K562 (cell line): ENCODE measurements around the gene CARMIL3. TPM values are rescaled to one million over a fixed set of nuclear protein-coding genes. Genes with fewer than 3 reads are reported as not detected.

ENCODE experiments used
- ATAC-seq: fragments of 200-7000 bp; cut with Tn5 transposase; 3 replicates; pipeline ENCODE4 v1.9.1; 2020; ENCODE audit warnings: moderate library complexity
- BruUV-seq: library from RNA; stranded (reverse); fragments of 400-500 nt; replicated peaks from 2 replicates; lab custom pipeline; 2021; lab: Mats Ljungman, UMichigan
- CTCF ChIA-PET: fragments of 300-600 bp; formaldehyde crosslinking; extraction: SDS; loops from one replicate; lab custom pipeline; 2021; ENCODE audit warnings: low intra/inter-chr PET ratio; lab: Yijun Ruan, JAX
- POLR2A ChIA-PET: fragments of 300-600, 350-650 bp; sonication (Branson Sonifier 250); formaldehyde crosslinking; extraction: SDS; loops from one replicate; lab custom pipeline; 2021; ENCODE audit warnings: antibody characterized with exemption, inconsistent platforms; lab: Yijun Ruan, JAX
- DNase-seq, 4 experiments: peaks; one replicate each; pipeline versions ENCODE4 v3.0.0 to v3.0.0-alpha.2; 2011 to 2018; ENCODE audit warnings: low spot score in 3 of 4, mixed read lengths in 3 of 4; ENCODE audit errors: extremely low read depth in 1 of 4
- FAIRE-seq: peaks from 2 replicates; lab custom pipeline; 2011; peaks lifted over from hg19 to GRCh38; lab: Jason Lieb, UNC
- H2AFZ ChIP-seq: 2 replicates; pipeline ENCODE4 v1.6.0; 2011; ENCODE audit warnings: low read depth, low read length, control low read depth, inconsistent platforms
- H3K27ac ChIP-seq: fragments of 200-600 bp; 3 replicates; pipeline ENCODE4 v1.8.0; 2011; ENCODE audit warnings: low read depth, mild to moderate bottlenecking, control low read depth, inconsistent platforms, low read length, moderate library complexity, mixed read lengths; ENCODE audit errors: extremely low read depth
- H3K27me3 ChIP-seq, 2 experiments: fragments of 300-600 bp in 1 of 2; 2 replicates in 1 of 2; 3 replicates in 1 of 2; pipeline versions ENCODE4 v1.6.0 to v1.8.0; 2011; ENCODE audit warnings: inconsistent platforms in 2 of 2, low read length in 2 of 2, mild to moderate bottlenecking in 1 of 2, mixed read lengths in 1 of 2, moderate library complexity in 1 of 2; ENCODE audit not compliant: control insufficient read depth in 2 of 2, insufficient read depth in 2 of 2
- H3K36me3 ChIP-seq: fragments of 300-600 bp; 3 replicates; pipeline ENCODE4 v1.8.0; 2011; ENCODE audit warnings: mild to moderate bottlenecking, low read length, inconsistent platforms; ENCODE audit not compliant: control insufficient read depth, insufficient read depth
- H3K4me1 ChIP-seq, 2 experiments: fragments of 200-600 bp in 1 of 2; replicated peaks in 1 of 2; 2 replicates in 1 of 2; 3 replicates in 1 of 2; pipeline versions ENCODE4 v1.5.1 to v1.8.0; 2011; ENCODE audit warnings: inconsistent platforms in 2 of 2, low read length in 2 of 2, mild to moderate bottlenecking in 1 of 2, mixed read lengths in 1 of 2, moderate library complexity in 1 of 2; ENCODE audit not compliant: control insufficient read depth in 2 of 2, insufficient read depth in 2 of 2
- H3K4me2 ChIP-seq: 2 replicates; pipeline ENCODE4 v1.6.1; 2011; ENCODE audit warnings: low read length, control low read depth, inconsistent platforms, mixed read lengths; ENCODE audit not compliant: insufficient read depth
- H3K4me3 ChIP-seq: fragments of 200-600 bp; sonication (generic), shearing (Covaris generic); 2 replicates; pipeline ENCODE4 v1.5.1; 2016; ENCODE audit warnings: control low read depth, inconsistent platforms
- H3K79me2 ChIP-seq: fragments of 200-600 bp; 3 replicates; pipeline ENCODE4 v1.8.0; 2011; ENCODE audit warnings: low read length, inconsistent platforms; ENCODE audit not compliant: control insufficient read depth, insufficient read depth
- H3K9ac ChIP-seq, 2 experiments: 2 replicates each; pipeline versions ENCODE4 v1.6.0 to v1.6.1; 2011; ENCODE audit warnings: low read depth in 2 of 2, low read length in 2 of 2, control low read depth in 1 of 2, inconsistent platforms in 1 of 2, mild to moderate bottlenecking in 1 of 2, mixed read lengths in 1 of 2; ENCODE audit not compliant: insufficient read depth in 1 of 2
- H3K9me1 ChIP-seq: one replicate; pipeline ENCODE4 v1.6.0; 2011; ENCODE audit warnings: inconsistent platforms, mild to moderate bottlenecking, low read length, moderate library complexity; ENCODE audit not compliant: control insufficient read depth, insufficient read depth
- H3K9me3 ChIP-seq: replicated peaks from 2 replicates; pipeline ENCODE4 v1.5.1; 2011; ENCODE audit warnings: low read depth, low read length, inconsistent platforms; ENCODE audit not compliant: control insufficient read depth, insufficient read depth
- H4K20me1 ChIP-seq: replicated peaks from 2 replicates; pipeline ENCODE4 v1.6.1; 2011; ENCODE audit warnings: low read length, inconsistent platforms, mixed read lengths; ENCODE audit not compliant: control insufficient read depth, insufficient read depth
- ATF1 ChIP-seq, 2 experiments: fragments of 450-650 bp in 1 of 2; IDR thresholded peaks; 2 replicates each; pipeline ENCODE4 v1.6.1; 2016; ENCODE audit warnings: missing compliant biosample characterization in 1 of 2, missing genetic modification characterization in 1 of 2
- FOXM1 ChIP-seq, 2 experiments: fragments of 450-650 bp in 1 of 2; sonication (generic) in 1 of 2; formaldehyde crosslinking in 1 of 2; IDR thresholded peaks; 2 replicates each; pipeline versions ENCODE4 v1.6.1 to v1.9.0; 2017 to 2022; ENCODE audit warnings: low read depth in 2 of 2, mild to moderate bottlenecking in 2 of 2, missing genetic modification reagents in 1 of 2, moderate library complexity in 1 of 2
- HDAC2 ChIP-seq: fragments of 450-650 bp; IDR thresholded peaks from 2 replicates; pipeline ENCODE4 v1.6.1; 2016; ENCODE audit warnings: mild to moderate bottlenecking
- MCM5 ChIP-seq: fragments of 450-650 bp; IDR thresholded peaks from 2 replicates; pipeline ENCODE4 v1.6.1; 2016; ENCODE audit warnings: low read depth
- RNF2 ChIP-seq: sonication (generic); IDR thresholded peaks from 2 replicates; pipeline ENCODE4 v1.6.1; 2016
- SIN3A ChIP-seq, 2 experiments: fragments of 150-350 bp in 1 of 2; IDR thresholded peaks; 2 replicates each; pipeline ENCODE4 v1.6.1; 2011 to 2016; ENCODE audit warnings: borderline replicate concordance in 2 of 2, low read depth in 2 of 2, low read length in 2 of 2, mild to moderate bottlenecking in 2 of 2, moderate library complexity in 2 of 2; ENCODE audit not compliant: control insufficient read depth in 1 of 2
- SMAD2 ChIP-seq: fragments of 150-350 bp; IDR thresholded peaks from 2 replicates; pipeline ENCODE4 v1.6.1; 2014; ENCODE audit warnings: low read depth, mild to moderate bottlenecking, low read length
- SNRNP70 ChIP-seq: fragments of 200-400 bp; formaldehyde crosslinking; optimal IDR thresholded peaks from 2 replicates; pipeline ENCODE3; 2017; ENCODE audit warnings: low read depth, low read length
- TAF15 ChIP-seq: fragments of 200-400 bp; formaldehyde crosslinking; IDR thresholded peaks from 2 replicates; pipeline ENCODE4 v1.6.1; 2017; ENCODE audit warnings: mild to moderate bottlenecking, low read depth, low read length, moderate library complexity
- TEAD1 ChIP-seq, 2 experiments: fragments of 450-650 bp in 1 of 2; sonication (generic) in 1 of 2; formaldehyde crosslinking; IDR thresholded peaks; 2 replicates each; pipeline versions ENCODE4 v1.4.0 to v1.8.0; 2020 to 2022; ENCODE audit warnings: mild to moderate bottlenecking in 2 of 2, missing genetic modification reagents in 1 of 2
- ZNF444 ChIP-seq: fragments of 250-450 bp; sonication (Bioruptor Pico); IDR thresholded peaks from 2 replicates; pipeline ENCODE4 v1.4.0; 2020; ENCODE audit warnings: mild to moderate bottlenecking, moderate library complexity
- WGBS: fragments of 100-300 bp; shearing (Covaris generic); methylation state at CpG from one replicate; pipeline ENCODE4 v1.1.6; 2016; ENCODE audit warnings: low coverage, mixed read lengths; ENCODE audit not compliant: insufficient coverage; ENCODE audit errors: missing lambda C conversion rate; 5-methylcytosine and 5-hydroxymethylcytosine counted together
- in situ Hi-C: fragments of 300-500 bp; cut with MboI; formaldehyde crosslinking; loops from 4 replicates; pipeline ENCODE4 v1.15.0; 2018; ENCODE audit warnings: inconsistent platforms, mixed read lengths
- intact Hi-C: fragments of 100-400 bp; cut with micrococcal nuclease; formaldehyde crosslinking; loops from 2 replicates; pipeline ENCODE4 v1.14.2; 2022
- polyA plus RNA-seq, 8 experiments: library from polyadenylated mRNA; depleted of rRNA in 4 of 8; stranded (reverse) in 5 of 8; unstranded in 3 of 8; fragments of >200 nt; fragmentation: Nextera tagmentation in 2 of 8; fragmentation: Illumina TruSeq in 1 of 8; extraction: Ambion mirVana in 2 of 8; extraction: Trizol in 1 of 8; gene quantifications; 2 replicates each; pipeline versions ENCODE4 v1.2.1 to v1.2.3, GENCODE V29; 2011 to 2014; ENCODE audit warnings: inconsistent platforms in 1 of 8, missing spikeins in 1 of 8
- total RNA-seq, 7 experiments: library from RNA; depleted of rRNA in 6 of 7; stranded (reverse); fragments of >200 nt in 6 of 7; fragmentation: Illumina TruSeq in 2 of 7; extraction: Trizol in 2 of 7; gene quantifications; 2 replicates each; pipeline versions ENCODE4 v1.2.1 to v1.2.3, GENCODE V29; 2011 to 2021; ENCODE audit warnings: low replicate concordance in 1 of 7
- TF ChIP-seq, protein P1 (sequence below): fragments of 450-650 bp; IDR thresholded peaks from 2 replicates; pipeline ENCODE4 v1.6.1; 2014; ENCODE audit warnings: low read depth, mild to moderate bottlenecking, moderate library complexity, borderline replicate concordance
- TF ChIP-seq, protein P2 (sequence below): fragments of 450-650 bp; IDR thresholded peaks from 2 replicates; pipeline ENCODE4 v1.6.1; 2016; ENCODE audit warnings: borderline replicate concordance

Gene CARMIL3
- total and polyA plus RNA-seq, 9 of the 15 experiments (the other 6 are each of a cell fraction or from before 2014, with no cell fraction given): 0.01 to 0.11 (median 0.05) TPM; not detected in 5

DNA sequence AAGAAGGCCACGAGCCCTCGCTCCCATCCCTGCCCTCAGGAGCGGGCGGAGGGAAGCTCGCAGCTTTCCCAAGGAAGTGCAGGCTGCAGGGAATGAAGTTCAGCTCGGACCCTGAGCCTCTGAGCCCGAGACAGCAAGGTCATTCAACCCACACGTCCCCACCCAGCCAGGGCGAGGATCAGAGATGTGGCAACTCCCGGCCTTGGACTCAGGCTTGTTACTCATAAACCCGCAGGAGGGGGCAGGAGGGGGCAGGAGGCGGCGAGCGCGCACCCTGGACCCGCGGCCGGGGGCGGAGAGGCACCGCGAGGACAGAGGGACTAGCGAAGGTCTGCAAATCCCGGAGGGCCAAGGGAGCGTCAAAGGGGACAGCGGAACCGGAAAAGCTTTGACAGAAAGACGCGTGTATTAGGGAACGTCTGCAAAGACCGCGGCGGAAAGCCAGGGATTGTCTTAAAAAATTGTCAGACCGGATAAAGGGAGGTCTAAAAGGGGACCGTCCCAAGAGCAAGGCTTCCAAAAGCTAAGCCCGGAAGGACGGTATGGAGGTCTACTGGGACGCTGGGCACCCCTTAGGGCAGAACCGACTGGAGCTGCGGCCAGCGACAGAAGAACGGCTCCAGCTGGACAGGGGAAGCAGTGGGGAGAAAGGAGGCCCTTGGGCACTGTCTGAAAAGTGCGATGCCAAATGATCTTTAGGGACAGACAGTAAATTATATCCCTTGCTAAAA, 62.2 kb downstream of the CARMIL3 start (continued):
- TF ChIP-seq TAF15: no peak

DNA sequence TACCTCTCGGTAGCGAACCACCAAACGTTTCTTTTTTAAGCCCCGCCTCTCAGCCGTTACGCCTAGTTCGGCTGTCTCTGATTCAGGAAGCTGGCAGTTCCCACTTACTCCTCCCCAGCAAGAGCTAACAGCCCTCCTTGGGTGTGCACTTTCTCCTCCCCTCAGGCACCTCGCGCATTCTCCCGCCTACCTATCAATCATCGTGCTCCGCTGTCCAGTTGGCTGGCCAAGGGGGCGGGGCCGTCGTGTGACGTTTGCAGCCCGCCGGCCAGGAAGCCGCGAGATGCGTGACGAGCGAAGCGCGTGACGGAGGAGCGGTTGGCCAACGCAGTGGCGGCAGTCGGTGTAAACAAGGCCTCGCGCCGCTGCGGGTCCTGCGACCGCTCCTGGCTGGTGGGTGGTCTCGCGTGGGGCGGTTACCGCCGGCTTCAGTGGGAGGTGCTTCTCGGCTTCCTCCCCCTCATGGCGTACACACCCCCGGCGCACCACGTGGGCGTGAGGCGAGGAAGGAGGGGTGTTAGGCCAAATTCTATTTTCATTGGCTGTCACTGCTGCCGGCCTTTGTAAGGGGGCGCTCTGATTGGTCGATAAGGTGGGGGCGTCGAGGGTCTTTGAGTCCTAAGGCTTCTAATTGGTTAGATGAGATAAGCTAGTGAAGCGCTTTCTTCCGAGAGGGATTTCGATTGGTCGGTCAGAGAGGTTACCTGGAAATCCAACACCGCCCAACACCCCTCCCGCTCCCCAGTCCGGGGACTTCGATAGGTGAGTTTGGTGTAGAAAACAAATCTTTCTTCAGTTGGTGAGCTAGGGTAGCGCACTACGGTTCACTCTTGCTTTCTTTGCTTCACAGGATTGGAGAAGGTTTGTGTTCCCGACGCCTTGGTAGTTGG, 63.0 kb downstream of the CARMIL3 start, which contains the start of the genes DCAF11 and NRL:
TSS of gene DCAF11 (plus strand) at position 246 of the 890 bp plus-strand sequence. CDS start 818 bp downstream, outside the sequence.
TSS of gene NRL (minus strand) at position 418 of the 890 bp plus-strand sequence. CDS start 32,101 bp downstream, outside the sequence.
- BruUV-seq: no TSS peak
- FAIRE-seq: peak; percentile 100
- under 1% methylated on average over 52 of the region's 65 CpGs for WGBS
- peak; percentile 91 for ATAC-seq
- Histone ChIP-seq H3K9me1 (no peaks in the 10 kb centered on the region), H3K4me2 (peak within 1 kb of the TSS; percentile 94), H3K36me3 (peaks cover 36% of the 10 kb centered on the region; the same call in 2 of the 3 replicates), H3K9me3 (no peaks in the 10 kb centered on the region), H3K27me3 (no peaks in the 10 kb centered on the region), H4K20me1 (no peaks in the 10 kb centered on the region), H3K9ac (peak within 1 kb of the TSS; percentile 89 to 97), H3K79me2 (peaks cover 18% of the 10 kb centered on the region), H3K27ac (peak within 1 kb of the TSS; percentile 95), H2AFZ (peak within 1 kb of the TSS; percentile 98), H3K4me1 (peaks cover 10% of the 10 kb centered on the region in 2 experiments; a peak in 4 of 5 replicates), H3K4me3 (peak within 1 kb of the TSS; percentile 51)
- ChIA-PET POLR2A (interaction anchor here (0.6 to 5.0 kb wide), 24 partner anchors 7 to 1891 kb away, joined by 3 to 38 read pairs (median 4); partner anchors contain the start of genes CHMP4A, DHRS1, EMC9 and NOP9), CTCF (interaction anchor here (0.6 kb wide), 1 partner anchor 313 kb away, joined by 3 read pairs; no protein-coding TSS in a partner anchor)
- peak; percentile 88 to 97 (median 93) for DNase-seq
- intact Hi-C loops: loop anchor here (2.0 kb wide), 2 partner anchors 20 to 32 kb away; partner anchors contain the start of genes PCK2, PSME2 and RNF31
- in situ Hi-C loops: no loop called here
- no peak for TF ChIP-seq SNRNP70
- TF ChIP-seq SIN3A (IDR thresholded peaks at IDR 0.05; ENCODE audit: borderline replicate concordance in 2 of 2, control insufficient read depth in 1 of 2, low read depth in 2 of 2, low read length in 2 of 2): peak; percentile 79 to 80; a peak in 3 of 4 replicates
- TF ChIP-seq RNF2: peak; percentile 37; the same call in 1 of the 2 replicates
- TF ChIP-seq, protein P1, sequence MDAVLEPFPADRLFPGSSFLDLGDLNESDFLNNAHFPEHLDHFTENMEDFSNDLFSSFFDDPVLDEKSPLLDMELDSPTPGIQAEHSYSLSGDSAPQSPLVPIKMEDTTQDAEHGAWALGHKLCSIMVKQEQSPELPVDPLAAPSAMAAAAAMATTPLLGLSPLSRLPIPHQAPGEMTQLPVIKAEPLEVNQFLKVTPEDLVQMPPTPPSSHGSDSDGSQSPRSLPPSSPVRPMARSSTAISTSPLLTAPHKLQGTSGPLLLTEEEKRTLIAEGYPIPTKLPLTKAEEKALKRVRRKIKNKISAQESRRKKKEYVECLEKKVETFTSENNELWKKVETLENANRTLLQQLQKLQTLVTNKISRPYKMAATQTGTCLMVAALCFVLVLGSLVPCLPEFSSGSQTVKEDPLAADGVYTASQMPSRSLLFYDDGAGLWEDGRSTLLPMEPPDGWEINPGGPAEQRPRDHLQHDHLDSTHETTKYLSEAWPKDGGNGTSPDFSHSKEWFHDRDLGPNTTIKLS: peak; percentile 79
- TF ChIP-seq ZNF444 (CRISPR knock-in tag): no peak
- TF ChIP-seq ATF1 (CRISPR knock-in tag; IDR thresholded peaks at IDR 0.05): peak; percentile 71; the same call in 1 of the 2 replicates
- peak; percentile 98 for TF ChIP-seq ATF1 (tag; IDR thresholded peaks at IDR 0.05)
- TF ChIP-seq, protein P2, sequence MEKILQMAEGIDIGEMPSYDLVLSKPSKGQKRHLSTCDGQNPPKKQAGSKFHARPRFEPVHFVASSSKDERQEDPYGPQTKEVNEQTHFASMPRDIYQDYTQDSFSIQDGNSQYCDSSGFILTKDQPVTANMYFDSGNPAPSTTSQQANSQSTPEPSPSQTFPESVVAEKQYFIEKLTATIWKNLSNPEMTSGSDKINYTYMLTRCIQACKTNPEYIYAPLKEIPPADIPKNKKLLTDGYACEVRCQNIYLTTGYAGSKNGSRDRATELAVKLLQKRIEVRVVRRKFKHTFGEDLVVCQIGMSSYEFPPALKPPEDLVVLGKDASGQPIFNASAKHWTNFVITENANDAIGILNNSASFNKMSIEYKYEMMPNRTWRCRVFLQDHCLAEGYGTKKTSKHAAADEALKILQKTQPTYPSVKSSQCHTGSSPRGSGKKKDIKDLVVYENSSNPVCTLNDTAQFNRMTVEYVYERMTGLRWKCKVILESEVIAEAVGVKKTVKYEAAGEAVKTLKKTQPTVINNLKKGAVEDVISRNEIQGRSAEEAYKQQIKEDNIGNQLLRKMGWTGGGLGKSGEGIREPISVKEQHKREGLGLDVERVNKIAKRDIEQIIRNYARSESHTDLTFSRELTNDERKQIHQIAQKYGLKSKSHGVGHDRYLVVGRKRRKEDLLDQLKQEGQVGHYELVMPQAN: peak; percentile 97
- TF ChIP-seq FOXM1 (IDR thresholded peaks at IDR 0.05; ENCODE audit: low read depth): peak; percentile 62; the same call in 1 of the 2 replicates
- TF ChIP-seq FOXM1 (CRISPR knock-in tag; IDR thresholded peaks at IDR 0.05; ENCODE audit: low read depth): 0 out of 2 replicates have a peak, but pooled peaks have one; percentile 50
- TF ChIP-seq HDAC2: peak; percentile 78; the same call in 1 of the 2 replicates
- no peak for TF ChIP-seq MCM5
- peak in 1 of 2 experiments; percentile 81; a peak in 2 of 4 replicates for TF ChIP-seq TEAD1 (CRISPR knock-in tag; IDR thresholded peaks at IDR 0.05)
- no peak for TF ChIP-seq SMAD2
